Ovary (tissue), 9 donors: ENCODE results near the gene RXRB. TPM values are rescaled to one million over a fixed set of nuclear protein-coding genes. Genes with fewer than 3 reads are reported as not detected.

Experiments used
- DNase-seq, 5 donors: peaks; one replicate each; pipeline ENCODE4 v3.0.0-alpha.2; 2019 to 2020
- H3K27ac ChIP-seq, 2 donors: fragments of 200-600 bp; one replicate each; pipeline versions ENCODE4 v1.5.1 to v1.8.0; 2019 to 2022
- H3K27me3 ChIP-seq: fragments of 200-600 bp; one replicate; pipeline ENCODE4 v1.8.0; 2022
- H3K36me3 ChIP-seq: fragments of 200-600 bp; sonication (generic); one replicate; pipeline ENCODE4 v1.5.1; 2019
- H3K4me1 ChIP-seq: one replicate; pipeline ENCODE4 v1.8.1; 2013; ENCODE audit warnings: mild to moderate bottlenecking, moderate library complexity; ENCODE audit not compliant: insufficient read depth
- H3K4me3 ChIP-seq: fragments of 200-600 bp; sonication (generic); one replicate; pipeline ENCODE4 v1.5.1; 2017
- H3K9me3 ChIP-seq, 2 donors: fragments of 200-600 bp in 1 of 2; sonication (generic) in 1 of 2; one replicate each; pipeline versions ENCODE4 v1.5.1 to v1.8.1; 2013 to 2019; ENCODE audit warnings: mild to moderate bottlenecking in 1 of 2, moderate library complexity in 1 of 2
- EP300 ChIP-seq: sonication (generic); formaldehyde crosslinking; IDR thresholded peaks from one replicate; pipeline ENCODE4 v1.6.1; 2017; ENCODE audit warnings: antibody characterized with exemption
- POLR2A ChIP-seq: fragments of 450-650 bp; IDR thresholded peaks from one replicate; pipeline ENCODE4 v1.6.1; 2017; ENCODE audit warnings: antibody characterized with exemption, mild to moderate bottlenecking, moderate library complexity
- WGBS, 3 donors: extraction: QIAGEN DNeasy Blood & Tissue Kit in 1 of 3; methylation state at CpG; one replicate each; pipeline versions ENCODE4 v1.1.5 to v1.1.7; 2013 to 2017; 5-methylcytosine and 5-hydroxymethylcytosine counted together
- intact Hi-C, 4 donors: fragments of 100-400 bp; cut with DNase I; formaldehyde crosslinking; loops; one replicate each; pipeline versions ENCODE4 v1.11.0 to v1.15.1; 2022 to 2023
- polyA plus RNA-seq, 2 donors: library from polyadenylated mRNA; stranded (reverse); fragments of 200-250 nt in 1 of 2; fragments of 350-450 nt in 1 of 2; fragmentation: Illumina TruSeq in 1 of 2; extraction: RNeasy Lipid Tissue Mini Kit (QIAGEN cat#74804) in 1 of 2; gene quantifications; one replicate each; pipeline ENCODE4 v1.2.3, GENCODE V29; 2013 to 2014
- total RNA-seq, 7 donors: library from RNA; depleted of rRNA in 2 of 7; stranded (reverse); fragments of >200 nt in 2 of 7; fragmentation: NEBNext Ultra II Directional in 3 of 7; extraction: Animal tissue kit (Norgen Biotek cat#: 25700) in 3 of 7; gene quantifications; one replicate each; pipeline versions ENCODE4 v1.1.0 to v1.2.4, GENCODE V29; 2016 to 2023
- TF ChIP-seq, protein P1 (sequence below), 3 donors: fragments of 450-650 bp in 2 of 3; fragments of 200-600 bp in 1 of 3; IDR thresholded peaks; one replicate each; pipeline versions ENCODE4 v1.5.1 to v1.8.0; 2016 to 2022; ENCODE audit warnings: antibody characterized with exemption in 3 of 3, mild to moderate bottlenecking in 1 of 3
- donor health status: DM: no; HTN: no; CAD: no; lungs with moderate emphysema.
- donor health status: DM: no; HTN: no; CAD: no.
- donor health status: Bipolar disorder and iron deficiency.
- donor health status: DM: yes; HTN: yes; CAD: no.
- donor health status: DM: no; HTN: no; CAD: no.
- donor health status: DM: yes; HTN: yes; CAD: no.

RXRB gene
- total and polyA plus RNA-seq, 9 donors: 19.8 to 54.0 (median 48.5) TPM

DNA sequence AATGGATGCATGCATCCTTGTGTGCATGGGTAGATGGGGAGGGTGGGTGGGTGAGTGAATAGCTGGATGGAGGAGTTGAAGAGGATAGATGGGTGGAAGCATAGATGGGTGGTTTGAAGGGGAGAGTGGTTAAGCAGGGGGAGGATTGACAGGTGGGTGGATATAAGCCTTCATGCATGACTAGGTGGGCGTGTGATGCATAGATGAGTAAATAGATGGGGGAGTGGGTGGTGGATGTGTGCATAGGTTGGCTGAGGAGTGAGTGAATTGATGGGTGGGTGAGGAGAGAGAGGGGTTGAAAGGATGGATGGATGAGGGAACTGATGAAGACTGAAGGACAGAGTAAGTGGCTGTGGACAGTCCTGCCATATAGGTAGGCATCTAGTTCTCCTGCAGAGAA is 12.7 kb downstream of the RXRB start:
- Histone ChIP-seq H3K9me3 (no peaks in the 10 kb centered on the region), H3K27me3 (no peaks in the 10 kb centered on the region), H3K4me1 (no peaks in the 10 kb centered on the region), H3K27ac (no peak overlapping the region), H3K36me3 (no peaks in the 10 kb centered on the region), H3K4me3 (no peak overlapping the region)
- DNase-seq: no peak
- 92 to 98% (median 93%) methylated on average over 1 of the region's 1 CpG for WGBS, 3 donors
- intact Hi-C loops: no loop called here
- TF ChIP-seq POLR2A (no peak), EP300 (no peak)
- TF ChIP-seq, protein P1, sequence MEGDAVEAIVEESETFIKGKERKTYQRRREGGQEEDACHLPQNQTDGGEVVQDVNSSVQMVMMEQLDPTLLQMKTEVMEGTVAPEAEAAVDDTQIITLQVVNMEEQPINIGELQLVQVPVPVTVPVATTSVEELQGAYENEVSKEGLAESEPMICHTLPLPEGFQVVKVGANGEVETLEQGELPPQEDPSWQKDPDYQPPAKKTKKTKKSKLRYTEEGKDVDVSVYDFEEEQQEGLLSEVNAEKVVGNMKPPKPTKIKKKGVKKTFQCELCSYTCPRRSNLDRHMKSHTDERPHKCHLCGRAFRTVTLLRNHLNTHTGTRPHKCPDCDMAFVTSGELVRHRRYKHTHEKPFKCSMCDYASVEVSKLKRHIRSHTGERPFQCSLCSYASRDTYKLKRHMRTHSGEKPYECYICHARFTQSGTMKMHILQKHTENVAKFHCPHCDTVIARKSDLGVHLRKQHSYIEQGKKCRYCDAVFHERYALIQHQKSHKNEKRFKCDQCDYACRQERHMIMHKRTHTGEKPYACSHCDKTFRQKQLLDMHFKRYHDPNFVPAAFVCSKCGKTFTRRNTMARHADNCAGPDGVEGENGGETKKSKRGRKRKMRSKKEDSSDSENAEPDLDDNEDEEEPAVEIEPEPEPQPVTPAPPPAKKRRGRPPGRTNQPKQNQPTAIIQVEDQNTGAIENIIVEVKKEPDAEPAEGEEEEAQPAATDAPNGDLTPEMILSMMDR (IDR thresholded peaks at IDR 0.05): no peak

DNA sequence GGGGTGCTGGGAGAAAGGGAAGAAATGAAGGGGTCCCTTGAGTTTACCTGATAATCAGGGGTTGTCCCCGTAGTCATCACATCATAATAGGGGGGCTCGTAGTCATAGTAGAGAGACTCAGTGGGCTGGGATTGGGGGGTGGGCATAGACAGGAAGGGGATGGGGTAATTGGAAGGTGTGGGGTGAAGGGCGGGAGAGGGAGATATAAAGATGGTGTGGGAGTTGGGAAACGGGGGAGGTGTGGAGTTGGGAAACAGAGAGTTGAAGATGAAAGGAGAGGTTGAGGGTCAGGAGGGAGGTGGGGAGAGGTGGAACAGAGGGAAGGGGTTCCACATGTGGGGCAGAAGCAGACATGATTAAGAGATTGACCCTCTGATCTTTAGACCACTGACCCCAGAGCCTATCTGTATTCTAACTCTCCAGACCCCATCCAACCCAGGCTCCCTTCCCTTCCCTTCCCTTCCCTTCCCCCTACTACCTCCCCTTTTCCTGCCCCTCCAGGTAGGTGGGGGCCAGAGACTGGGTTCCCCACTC is 14.7 kb downstream of the RXRB start:
- intact Hi-C loops: no loop called here
- DNase-seq: no peak
- 82 to 88% (median 87%) methylated on average over 4 of the region's 4 CpGs for WGBS, 3 donors
- Histone ChIP-seq H3K27me3 (no peaks in the 10 kb centered on the region), H3K9me3 (no peaks in the 10 kb centered on the region), H3K4me3 (no peak overlapping the region), H3K36me3 (no peaks in the 10 kb centered on the region), H3K4me1 (no peaks in the 10 kb centered on the region), H3K27ac (no peak overlapping the region)
- TF ChIP-seq, protein P1 (IDR thresholded peaks at IDR 0.05): no peak
- TF ChIP-seq POLR2A (no peak), EP300 (no peak)

DNA sequence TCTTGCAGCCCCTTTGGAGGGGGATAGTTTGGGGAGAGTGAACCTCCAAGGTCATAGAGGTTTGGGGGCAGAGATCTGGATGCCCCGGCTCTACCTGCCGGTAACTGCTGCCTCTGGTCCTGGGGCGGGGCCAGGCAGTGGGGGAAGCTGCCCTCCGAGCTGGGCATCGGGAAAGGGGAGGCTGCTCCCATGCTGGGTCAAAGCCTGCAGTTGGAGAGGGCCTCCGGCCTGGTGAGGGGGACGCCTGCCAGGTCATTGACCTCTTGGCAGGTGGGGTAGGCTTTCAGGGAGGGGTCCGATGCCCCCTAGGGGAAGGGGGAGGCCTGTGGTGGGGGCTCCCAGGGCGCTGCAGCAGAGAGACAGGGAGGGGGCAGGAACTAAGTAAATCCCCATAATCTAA is 15.3 kb downstream of the RXRB start:
- 59 to 75% (median 64%) methylated on average over 9 of the region's 9 CpGs for WGBS, 3 donors

DNA sequence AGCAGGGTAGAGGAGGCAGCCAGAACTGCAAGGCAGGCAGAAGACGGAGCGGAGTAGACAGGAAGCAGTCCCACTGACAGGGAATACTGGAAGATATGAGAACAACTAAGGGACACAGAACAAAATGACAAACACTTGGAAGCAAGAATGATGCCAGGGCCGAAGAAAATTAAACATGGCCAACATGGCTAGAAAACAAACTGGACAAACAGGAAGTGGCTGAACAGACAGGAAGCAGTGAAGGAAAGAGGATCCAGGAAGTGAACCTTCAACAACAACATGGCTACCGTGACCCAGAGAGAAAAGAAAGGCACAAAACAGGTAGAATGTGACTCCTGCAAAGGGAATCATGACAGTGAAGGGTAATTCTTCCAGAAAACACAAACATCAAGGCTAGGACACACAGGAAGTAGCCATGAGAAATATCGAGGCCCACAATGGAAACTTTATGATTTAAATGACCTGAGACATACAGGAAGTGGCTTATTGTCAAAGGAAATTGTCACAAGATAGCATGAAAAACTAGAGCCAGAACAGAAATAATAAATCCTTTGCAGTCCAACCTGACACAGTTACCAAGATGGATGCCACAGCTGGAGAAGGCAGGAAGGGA is 17.3 kb downstream of the RXRB start:
- no peaks in the 10 kb centered on the region for H3K9me3 ChIP-seq
- H3K4me1 ChIP-seq: no peaks in the 10 kb centered on the region
- DNase-seq: no peak
- H3K27ac ChIP-seq: no peak overlapping the region
- TF ChIP-seq EP300: no peak
- TF ChIP-seq POLR2A: no peak
- TF ChIP-seq, protein P1 (IDR thresholded peaks at IDR 0.05): no peak
- no peaks in the 10 kb centered on the region for H3K36me3 ChIP-seq
- intact Hi-C loops: no loop called here
- H3K27me3 ChIP-seq: no peaks in the 10 kb centered on the region
- WGBS, 3 donors: 85 to 86% (median 85%) methylated on average over 5 of the region's 5 CpGs
- no peak overlapping the region for H3K4me3 ChIP-seq

More for the DNA sequence above, 15.3 kb downstream of the RXRB start:
- Histone ChIP-seq H3K27ac (no peak overlapping the region), H3K9me3 (no peaks in the 10 kb centered on the region), H3K27me3 (no peaks in the 10 kb centered on the region), H3K4me3 (no peak overlapping the region), H3K36me3 (no peaks in the 10 kb centered on the region), H3K4me1 (no peaks in the 10 kb centered on the region)
- DNase-seq: no peak
- TF ChIP-seq EP300 (no peak), POLR2A (no peak)
- TF ChIP-seq, protein P1 (IDR thresholded peaks at IDR 0.05): no peak
- intact Hi-C loops: no loop called here
